ENCODE results near the gene TP53BP1.

DNA sequence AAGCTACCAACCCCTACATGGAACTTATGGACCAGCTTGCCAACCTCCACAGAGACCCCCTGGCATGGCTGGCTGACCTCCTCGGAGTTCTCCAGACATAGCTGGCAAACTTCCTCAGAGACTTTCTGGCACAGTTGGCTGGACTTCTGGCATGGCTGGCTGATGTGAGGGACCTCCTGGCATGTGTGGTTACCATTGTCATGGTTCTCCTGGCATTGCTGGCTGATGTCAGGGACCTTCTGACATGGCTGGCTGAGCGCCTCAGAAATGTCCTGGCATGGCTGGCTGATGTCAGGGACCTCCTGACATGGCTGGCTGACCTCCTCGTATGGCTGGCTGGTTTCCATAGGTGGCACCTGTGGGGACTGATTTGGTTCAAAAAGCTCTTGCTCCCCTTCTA, 41.9 kb upstream of the TP53BP1 start:
- TF ChIP-seq, protein P1, sequence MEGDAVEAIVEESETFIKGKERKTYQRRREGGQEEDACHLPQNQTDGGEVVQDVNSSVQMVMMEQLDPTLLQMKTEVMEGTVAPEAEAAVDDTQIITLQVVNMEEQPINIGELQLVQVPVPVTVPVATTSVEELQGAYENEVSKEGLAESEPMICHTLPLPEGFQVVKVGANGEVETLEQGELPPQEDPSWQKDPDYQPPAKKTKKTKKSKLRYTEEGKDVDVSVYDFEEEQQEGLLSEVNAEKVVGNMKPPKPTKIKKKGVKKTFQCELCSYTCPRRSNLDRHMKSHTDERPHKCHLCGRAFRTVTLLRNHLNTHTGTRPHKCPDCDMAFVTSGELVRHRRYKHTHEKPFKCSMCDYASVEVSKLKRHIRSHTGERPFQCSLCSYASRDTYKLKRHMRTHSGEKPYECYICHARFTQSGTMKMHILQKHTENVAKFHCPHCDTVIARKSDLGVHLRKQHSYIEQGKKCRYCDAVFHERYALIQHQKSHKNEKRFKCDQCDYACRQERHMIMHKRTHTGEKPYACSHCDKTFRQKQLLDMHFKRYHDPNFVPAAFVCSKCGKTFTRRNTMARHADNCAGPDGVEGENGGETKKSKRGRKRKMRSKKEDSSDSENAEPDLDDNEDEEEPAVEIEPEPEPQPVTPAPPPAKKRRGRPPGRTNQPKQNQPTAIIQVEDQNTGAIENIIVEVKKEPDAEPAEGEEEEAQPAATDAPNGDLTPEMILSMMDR (IDR thresholded peaks at IDR 0.05), result no peak
- TF ChIP-seq POLR2AphosphoS5 (IDR thresholded peaks at IDR 0.05; ENCODE audit: insufficient read depth in 1 of 2, low read depth in 1 of 2), result no peak
